ENCODE measurements around the gene ESX1. TPM values are rescaled to one million over a fixed set of nuclear protein-coding genes. Genes with fewer than 3 reads are reported as not detected.

Gene ESX1
- total and polyA plus RNA-seq, 2 of the 8 experiments (the other 6 are each of a cell fraction or from before 2014, with no cell fraction given), result not detected

- ChIA-PET CTCF (ENCODE audit: partially characterized antibody) (interaction anchor here (0.9 to 1.3 kb wide), 2 partner anchors 14 to 25 kb away, joined by 3 to 5 read pairs; no protein-coding TSS in a partner anchor), POLR2A (ENCODE audit: partially characterized antibody) (no interaction called here)
- Histone ChIP-seq H3K4me2 (ENCODE audit: insufficient read depth in 1 of 2, low read depth in 2 of 2, low read length in 2 of 2) (no peak overlapping the region), H2AFZ (ENCODE audit: low read length) (no peak overlapping the region), H4K5ac (ENCODE audit: insufficient read length, low read depth, low read length) (no peak overlapping the region), H4K91ac (replicated peaks; ENCODE audit: insufficient read length, low read length) (no peak overlapping the region), H2BK15ac (ENCODE audit: low read length) (no peak overlapping the region), H3K79me2 (ENCODE audit: control insufficient read depth in 1 of 2, insufficient read depth in 2 of 2, low read length in 2 of 2) (no peaks in the 10 kb centered on the region), H3K23me2 (ENCODE audit: low read depth, low read length) (no peaks in the 10 kb centered on the region), H3K4me1 (replicated peaks in 1 of 4; ENCODE audit: control insufficient read depth in 3 of 4, insufficient read depth in 4 of 4, low read length in 3 of 4) (peaks cover 0 to 5% (median 0%) of the 10 kb centered on the region in 4 experiments; a peak in 2 of 7 replicates), H4K8ac (ENCODE audit: extremely low read depth, insufficient read depth, low read length) (no peak overlapping the region), H3K23ac (ENCODE audit: insufficient read length) (no peak overlapping the region), H3K4ac (replicated peaks; ENCODE audit: insufficient read length, low read depth, low read length) (no peak overlapping the region), H3K4me3 (ENCODE audit: extremely low read depth in 1 of 4, insufficient read depth in 2 of 4, low read depth in 3 of 4, low read length in 4 of 4) (no peak overlapping the region), H3K27ac (ENCODE audit: low read depth, low read length) (no peak overlapping the region), H2BK5ac (ENCODE audit: low read depth, low read length) (no peak overlapping the region), H2BK120ac (replicated peaks; ENCODE audit: low read depth, low read length) (no peak overlapping the region), H3K18ac (ENCODE audit: extremely low read depth, low read length) (no peak overlapping the region), H3K14ac (ENCODE audit: insufficient read length) (no peak overlapping the region), H3K56ac (replicated peaks; ENCODE audit: insufficient read length, low read depth, low read length) (no peak overlapping the region), H2AK5ac (ENCODE audit: low read depth, low read length) (no peak overlapping the region), H3K79me1 (ENCODE audit: low read depth, low read length) (no peaks in the 10 kb centered on the region), H3K9me3 (ENCODE audit: insufficient read depth in 2 of 2, low read depth in 1 of 2, low read length in 1 of 2) (no peaks in the 10 kb centered on the region), H3K36me3 (ENCODE audit: control insufficient read depth in 2 of 4, insufficient read depth in 4 of 4, low read length in 3 of 4) (no peaks in the 10 kb centered on the region), H3K27me3 (replicated peaks in 1 of 4; ENCODE audit: control insufficient read depth in 3 of 4, extremely low read depth in 1 of 4, insufficient read depth in 3 of 4, low read length in 3 of 4) (no peaks in the 10 kb centered on the region), H2BK12ac (ENCODE audit: low read depth, low read length) (no peak overlapping the region), H2BK20ac (ENCODE audit: low read length) (no peak overlapping the region), H4K20me1 (replicated peaks in 1 of 2; ENCODE audit: control insufficient read depth in 1 of 2, insufficient read depth in 2 of 2, low read length in 2 of 2) (no peaks in the 10 kb centered on the region), H3K9ac (replicated peaks in 1 of 4; ENCODE audit: extremely low read depth in 1 of 4, low read depth in 3 of 4, low read length in 3 of 4) (no peak overlapping the region)
- DNase-seq (ENCODE audit: low read depth in 1 of 2, low spot score in 2 of 2) (no peak), FAIRE-seq (no peak)
- WGBS, 2 experiments (ENCODE audit: extremely low coverage in 1 of 2, insufficient coverage in 1 of 2, insufficient read length in 1 of 2, insufficient replicate concordance in 2 of 2, low coverage in 1 of 2, low lambda C conversion rate in 2 of 2, missing lambda C conversion rate in 1 of 2), result 88% methylated on average over 1 of the region's 1 CpG; no CpG with 5 or more reads in 1 of the 2 experiments
- TF ChIP-seq EZH2 (IDR thresholded peaks at IDR 0.05; ENCODE audit: low read depth, low read length, severe bottlenecking) (no peak), POLR2A (IDR thresholded peaks at IDR 0.05; ENCODE audit: control extremely low read depth in 1 of 2, low read depth in 2 of 2, low read length in 2 of 2) (no peak), TEAD4 (IDR thresholded peaks at IDR 0.05; ENCODE audit: low read depth, low read length) (no peak), SRF (IDR thresholded peaks at IDR 0.05; ENCODE audit: low read depth, low read length) (no peak), JUND (IDR thresholded peaks at IDR 0.05; ENCODE audit: low read length) (no peak), EP300 (IDR thresholded peaks at IDR 0.05; ENCODE audit: borderline replicate concordance in 1 of 2, low read depth in 2 of 2, low read length in 2 of 2) (no peak), JUN (IDR thresholded peaks at IDR 0.05; ENCODE audit: low read depth, low read length) (no peak), MAX (IDR thresholded peaks at IDR 0.05) (no peak), KDM5A (IDR thresholded peaks at IDR 0.05; ENCODE audit: low read length) (no peak), CTBP2 (IDR thresholded peaks at IDR 0.05; ENCODE audit: borderline replicate concordance, insufficient read depth, insufficient read length, low read length) (no peak), ATF2 (IDR thresholded peaks at IDR 0.05; ENCODE audit: low read length) (no peak), CHD1 (IDR thresholded peaks at IDR 0.05; ENCODE audit: low read depth, low read length) (no peak), BCL11A (IDR thresholded peaks at IDR 0.05; ENCODE audit: low read depth in 2 of 2, low read length in 2 of 2) (no peak)
Measured at GRCh38 chrX:104295636-104296035, 40.9 kb upstream of the ESX1 start.

All from H1 (cell line).